HUDEP-2 (cell line): ENCODE results near the gene FAM237B.
"Not testable (repeated sequence)": the region's sequence is repeated elsewhere in the genome, so short reads cannot be mapped to it uniquely, and the experiment has no call there.

ENCODE experiments used
- DNase-seq, 76 experiments: peaks; one replicate each; lab custom pipeline; 2025; ENCODE audit not compliant: unreplicated experiment in 76 of 76; lab: John Stamatoyannopoulos, UW

Gene FAM237B

DNA sequence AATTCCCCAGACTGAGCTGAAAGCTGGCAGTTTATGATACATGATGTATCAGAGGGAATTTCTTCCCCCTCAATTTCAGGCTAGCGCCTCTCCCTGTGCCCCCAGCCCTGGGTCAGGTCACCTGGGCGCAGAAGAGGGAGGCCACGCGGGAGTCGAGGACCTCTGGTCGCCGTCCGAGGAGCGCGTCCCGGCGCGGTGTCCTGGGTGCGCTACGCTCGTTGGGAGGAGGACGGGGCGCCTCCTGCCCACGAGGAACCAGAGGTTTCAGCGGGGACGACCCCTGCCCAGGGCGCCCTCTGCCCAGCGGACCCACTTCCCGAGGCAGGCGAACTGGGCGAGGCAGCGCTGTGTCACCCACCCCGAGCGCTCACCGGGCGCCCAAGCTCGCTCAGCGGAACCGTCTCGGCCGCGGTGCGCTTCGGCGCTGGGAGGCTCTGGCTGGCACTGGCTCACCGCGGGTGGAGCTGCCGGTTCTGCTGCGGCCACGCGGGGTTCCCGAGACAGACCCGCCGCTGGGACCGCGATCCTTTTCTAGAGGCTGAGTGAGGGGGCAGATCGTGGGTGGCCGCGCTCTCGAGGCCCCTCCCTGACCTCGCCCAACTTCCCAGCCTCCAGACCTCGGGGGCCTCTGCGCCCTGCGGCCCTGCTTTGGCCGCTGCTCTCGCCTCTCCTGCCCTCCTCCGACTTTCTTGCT is at the start of gene FAM237B:
Gene FAM237B, minus strand, starts transcription at position 504 of the 694 bp plus-strand sequence. CDS start 1,556 bp downstream, outside the sequence.
- DNase-seq: no peak

DNA sequence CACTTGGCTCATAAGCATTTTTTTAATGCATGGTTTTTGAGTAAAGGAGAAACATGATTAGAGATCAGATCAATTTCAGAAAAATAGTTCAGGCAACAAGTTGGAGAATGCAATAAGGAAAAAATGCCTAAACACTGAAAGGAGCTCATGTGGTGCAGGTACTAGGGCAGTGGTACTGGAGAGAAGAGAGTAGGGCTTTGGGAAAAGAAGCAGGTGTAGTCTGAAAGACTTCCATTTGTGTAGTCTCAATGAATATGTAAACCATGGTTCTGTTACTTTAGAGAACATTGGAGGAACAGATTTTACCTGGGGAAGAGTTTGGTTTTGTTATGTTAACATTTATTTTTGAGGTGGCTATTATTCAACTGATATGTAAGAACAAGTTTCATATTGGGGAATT is 30.9 kb upstream of the FAM237B start:
- no peak for DNase-seq

DNA sequence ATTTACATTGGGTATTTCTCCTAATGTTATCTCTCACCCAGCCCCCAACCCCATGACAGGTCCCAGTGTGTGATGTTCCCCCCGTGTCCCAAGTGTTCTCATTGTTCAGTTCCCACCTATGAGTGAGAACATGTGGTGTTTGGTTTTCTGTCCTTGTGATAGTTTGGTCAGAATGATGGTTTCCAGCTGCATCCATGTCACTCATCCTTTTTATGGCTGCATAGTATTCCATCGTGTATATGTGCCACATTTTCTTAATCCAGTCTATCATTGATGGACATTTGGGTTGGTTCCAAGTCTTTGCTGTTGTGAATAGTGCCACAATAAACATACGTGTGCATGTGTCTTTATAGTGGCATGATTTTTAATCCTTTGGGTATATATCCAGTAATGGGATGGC is 28.9 kb upstream of the FAM237B start:
- DNase-seq: not testable (repeated sequence)

DNA sequence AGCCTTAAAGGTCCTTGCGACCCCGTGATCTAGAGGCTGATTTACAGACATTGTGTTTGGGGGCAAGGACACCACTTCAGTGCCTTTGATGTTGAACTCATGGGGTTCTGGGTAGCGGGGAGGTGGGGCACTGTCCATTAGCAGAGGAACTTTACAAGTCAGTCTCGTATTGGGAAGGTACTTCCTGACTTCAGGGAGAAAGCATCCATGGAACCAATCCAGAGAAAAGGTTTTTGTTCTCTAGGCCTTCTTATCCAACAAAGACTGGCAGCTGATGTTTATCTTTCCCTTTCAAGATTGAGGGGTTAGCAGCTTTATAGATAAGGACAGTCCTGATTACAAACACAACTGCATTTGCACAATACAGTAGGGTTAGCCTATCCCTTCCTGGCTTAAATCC is 28.2 kb upstream of the FAM237B start:
- DNase-seq: no peak

DNA sequence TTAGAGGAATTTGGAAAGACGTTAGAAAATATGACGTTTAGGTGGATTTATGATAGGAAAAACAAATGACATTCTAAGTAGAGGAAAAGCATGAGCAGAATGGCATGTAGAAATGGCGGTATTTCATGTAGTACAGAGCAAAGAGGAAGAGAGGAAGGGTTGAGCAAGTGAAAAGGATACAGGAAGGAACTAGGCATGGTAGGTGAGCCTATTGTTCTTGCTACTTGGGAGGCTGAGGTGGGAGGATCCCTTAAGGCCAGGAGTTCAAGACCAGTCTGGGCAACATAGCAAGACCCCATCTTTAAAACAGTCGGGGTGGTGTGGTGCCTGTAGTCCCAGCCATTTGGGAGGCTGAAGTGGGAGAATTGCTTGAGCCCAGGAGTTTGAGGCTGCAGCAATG is 26.7 kb upstream of the FAM237B start:
- no peak for DNase-seq

DNA sequence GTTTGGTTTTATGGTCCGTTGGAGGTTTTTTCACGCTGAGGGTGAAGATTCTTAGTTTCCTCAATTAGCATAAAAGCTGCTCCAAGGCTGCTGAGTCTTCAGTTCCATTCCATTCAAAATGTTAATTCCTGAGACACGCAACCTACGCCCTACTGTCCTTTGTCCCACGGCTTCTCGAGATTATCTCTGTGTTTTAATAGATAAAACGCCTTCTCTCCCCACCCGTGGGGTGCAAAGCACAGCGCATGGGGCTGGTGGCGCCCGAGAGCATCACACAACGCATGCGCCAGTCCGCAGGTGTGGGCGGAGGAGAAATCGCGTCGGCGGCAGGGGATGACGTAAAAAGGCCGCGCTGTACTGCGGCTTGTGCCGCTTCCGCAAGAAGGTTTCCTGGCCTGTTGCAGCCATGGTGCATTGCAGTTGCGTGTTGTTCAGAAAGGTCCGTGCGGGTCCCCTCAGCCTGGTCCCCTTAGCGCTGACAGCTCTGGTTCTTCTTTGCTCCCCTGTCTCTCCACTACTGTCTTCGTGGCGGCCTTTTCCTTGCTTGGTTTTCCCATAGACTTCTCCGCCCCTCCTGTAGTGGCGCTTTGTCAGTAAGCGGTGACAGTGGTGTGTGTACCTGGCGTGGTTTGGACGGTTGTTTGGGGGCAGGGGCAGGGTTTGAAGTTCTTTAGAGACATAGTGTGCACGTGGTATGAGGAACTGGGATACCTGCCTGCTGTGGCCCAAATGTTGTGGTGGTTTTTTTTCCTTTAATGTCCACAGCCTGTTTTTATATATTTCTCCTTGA is 25.4 kb upstream of the FAM237B start, which contains the start of gene GTPBP10:
Gene GTPBP10, plus strand, starts transcription at position 381 of the 790 bp plus-strand sequence. Its CDS starts 26 bp downstream, at position 407.
- peak; percentile 40 to 93 (median 83) for DNase-seq

DNA sequence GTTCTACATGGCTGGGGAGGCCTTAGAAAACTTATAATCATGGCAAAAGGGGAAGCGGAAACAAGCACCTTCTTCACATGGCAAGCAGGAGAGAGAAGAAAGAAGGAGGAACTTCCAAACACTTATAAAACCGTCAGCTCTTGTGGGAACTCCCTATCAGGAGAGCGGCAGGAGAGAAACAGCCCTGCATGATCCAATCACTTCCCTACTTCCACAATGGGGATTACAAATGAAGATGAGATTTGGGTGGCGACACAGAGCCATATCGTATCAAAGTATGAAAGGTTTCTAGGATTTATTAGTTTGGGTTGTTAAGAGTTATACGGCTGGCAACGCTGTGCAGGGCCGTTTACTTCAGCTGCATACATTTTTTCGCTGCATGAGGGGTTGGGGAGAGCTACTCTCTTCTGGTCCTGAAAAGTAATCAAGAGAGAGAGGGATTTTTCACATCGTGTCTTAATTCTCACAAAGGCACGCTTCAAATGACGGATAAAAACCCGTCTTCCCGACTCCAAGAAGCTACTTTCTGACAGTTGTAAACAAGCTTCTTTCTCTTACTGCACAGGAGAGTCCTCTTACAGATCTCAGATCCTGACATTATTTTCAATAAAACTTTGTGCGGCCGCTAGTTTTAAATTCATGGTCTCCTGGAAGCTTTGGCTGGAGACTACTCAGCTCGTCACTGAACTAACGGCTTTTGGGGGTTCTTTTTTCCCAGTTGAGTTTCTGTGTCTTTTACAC is 24.7 kb upstream of the FAM237B start:
- DNase-seq: peak in 1 of 76 experiments; percentile 36

DNA sequence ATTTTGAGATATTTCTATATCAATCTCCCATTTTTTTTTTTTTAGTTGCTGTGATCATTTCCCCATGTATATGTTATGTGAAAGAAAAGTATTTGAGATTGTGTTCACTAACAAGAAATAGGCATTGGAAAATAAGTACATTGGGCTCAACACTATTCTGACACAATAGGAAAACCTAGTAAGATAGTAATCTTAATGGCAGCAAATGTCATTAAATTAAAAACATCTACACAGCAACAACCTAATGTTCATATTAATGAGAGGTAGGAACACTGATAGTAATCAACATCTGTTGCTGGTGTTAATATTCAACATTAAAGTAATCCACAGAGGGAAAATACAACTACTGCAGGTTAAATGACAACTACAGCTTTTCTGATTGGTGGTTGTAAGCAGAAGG is 23.9 kb upstream of the FAM237B start:
- DNase-seq: no peak

DNA sequence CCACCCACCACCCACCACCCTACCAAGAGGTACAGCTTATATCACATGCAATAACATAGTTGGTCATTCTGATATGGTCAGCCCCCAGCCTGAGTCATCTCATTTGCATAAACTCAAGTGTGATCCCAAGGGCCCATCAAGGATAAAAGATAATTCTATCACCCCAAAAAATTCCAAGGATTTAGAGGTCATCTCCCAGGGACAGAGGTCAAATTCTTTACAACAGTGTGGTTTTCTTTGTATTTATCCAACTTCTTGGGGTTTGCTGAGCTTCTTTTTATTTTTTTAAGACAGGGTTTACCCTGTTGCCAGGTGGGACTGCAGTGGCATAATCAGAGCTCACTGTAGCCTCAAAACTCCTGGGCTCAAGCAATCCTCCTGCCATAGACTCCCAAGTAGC is 16.0 kb upstream of the FAM237B start:
- no peak for DNase-seq

DNA sequence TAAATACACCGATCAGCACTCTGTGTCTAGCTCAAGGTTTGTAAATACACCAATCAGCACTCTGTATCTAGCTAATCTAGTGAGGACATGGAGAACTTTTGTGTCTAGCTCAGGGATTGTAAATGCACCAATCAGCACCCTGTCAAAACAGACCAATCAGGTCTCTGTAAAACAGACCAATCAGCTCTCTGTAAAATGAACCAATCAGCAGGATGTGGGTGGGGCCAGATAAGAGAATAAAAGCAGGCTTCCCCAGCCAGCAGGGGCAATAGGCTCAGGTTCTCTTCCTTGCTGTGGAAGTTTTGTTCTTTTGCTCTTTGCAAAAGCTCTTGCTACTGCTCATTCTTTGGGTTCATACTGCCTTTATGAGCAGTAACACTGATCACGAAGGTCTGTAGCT is 13.8 kb upstream of the FAM237B start:
- not testable (repeated sequence) for DNase-seq

DNA sequence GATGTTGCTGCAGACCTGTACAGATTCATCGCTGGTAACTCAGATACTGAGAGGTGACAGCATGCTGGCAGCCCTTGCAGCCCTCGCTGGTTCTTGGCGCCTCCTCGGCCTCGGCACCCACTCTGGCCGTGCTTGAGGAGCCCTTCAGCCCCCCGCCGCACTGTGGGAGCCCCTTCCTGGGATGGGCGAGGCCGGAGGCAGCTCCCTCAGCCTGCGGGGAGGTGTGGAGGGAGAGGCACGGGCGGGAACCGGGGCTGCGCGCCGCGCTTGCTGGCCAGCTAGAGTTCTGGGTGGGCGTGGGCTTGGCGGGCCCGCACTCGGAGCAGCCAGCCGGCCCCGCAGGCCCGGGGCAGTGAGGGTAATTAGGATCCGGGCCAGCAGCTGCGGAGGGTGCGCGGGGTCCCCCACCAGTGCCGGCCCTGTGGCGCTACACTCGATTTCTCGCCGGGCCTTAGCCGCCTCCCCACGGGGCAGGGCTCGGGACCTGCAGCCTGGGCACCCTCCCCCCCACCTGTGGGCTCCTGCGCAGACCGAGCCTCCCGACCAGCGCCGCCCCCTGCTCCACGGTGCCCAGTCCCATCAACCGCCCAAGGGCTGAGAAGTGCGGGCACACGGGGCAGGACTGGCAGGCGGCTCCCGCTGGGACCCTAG is 13.2 kb upstream of the FAM237B start:
- DNase-seq: no peak

DNA sequence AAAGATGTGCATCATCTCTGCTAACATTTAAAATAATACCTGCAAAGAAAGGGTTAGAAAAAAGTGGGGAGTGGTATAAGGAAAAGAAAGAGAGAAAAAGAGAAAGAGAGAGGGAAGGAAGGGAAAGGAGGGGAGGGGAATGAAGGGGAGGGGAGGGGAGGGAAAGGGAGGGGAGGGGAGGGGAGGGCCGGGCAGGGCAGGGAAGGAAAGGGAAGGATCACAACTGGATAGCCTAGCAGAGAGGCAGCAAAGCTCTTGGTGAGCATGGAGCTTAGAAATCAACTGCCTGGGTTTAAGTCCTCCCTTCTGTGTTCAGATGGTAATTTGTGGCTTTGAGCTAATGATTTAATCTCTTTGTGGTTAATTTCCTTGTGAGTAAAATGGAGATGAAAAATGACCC is 5.4 kb upstream of the FAM237B start:
- DNase-seq: no peak

DNA sequence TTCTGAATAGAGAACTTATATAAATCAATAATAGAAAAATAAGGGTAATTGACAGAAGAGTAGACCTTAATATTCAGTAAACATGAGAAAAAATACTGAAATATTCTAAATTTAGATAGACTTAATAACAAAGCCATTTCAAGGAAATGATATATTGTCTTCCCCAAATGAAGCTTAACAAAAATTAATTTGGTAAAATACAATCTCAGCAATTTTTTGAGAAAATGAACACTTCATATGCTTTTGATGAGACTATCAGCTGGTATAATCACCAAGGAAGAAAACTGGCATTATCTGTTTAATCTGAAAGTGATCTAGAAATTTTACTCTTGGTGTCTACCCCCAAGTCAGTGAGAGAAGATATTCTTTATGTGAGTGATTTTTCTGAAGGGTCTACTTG is 1.7 kb upstream of the FAM237B start:
- no peak for DNase-seq

DNA sequence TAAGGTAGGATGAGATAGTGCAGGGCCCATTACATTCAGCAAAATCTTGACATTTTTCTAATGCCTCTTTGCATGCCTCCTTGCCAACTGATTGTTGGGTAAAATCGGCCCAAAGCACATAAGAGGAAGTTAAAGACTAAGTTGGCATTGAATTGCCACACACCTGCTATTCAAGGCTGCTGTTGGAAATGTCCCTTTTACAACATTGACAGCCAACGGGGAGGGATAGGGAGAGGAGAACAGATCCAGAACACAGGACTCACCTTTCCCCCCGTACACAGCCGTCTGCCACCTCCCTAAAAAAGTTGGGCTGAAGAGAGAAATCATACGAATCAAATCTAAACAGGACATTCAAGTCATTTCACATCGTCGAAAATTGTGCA is 695 bp downstream of the FAM237B start:
- no peak for DNase-seq

DNA sequence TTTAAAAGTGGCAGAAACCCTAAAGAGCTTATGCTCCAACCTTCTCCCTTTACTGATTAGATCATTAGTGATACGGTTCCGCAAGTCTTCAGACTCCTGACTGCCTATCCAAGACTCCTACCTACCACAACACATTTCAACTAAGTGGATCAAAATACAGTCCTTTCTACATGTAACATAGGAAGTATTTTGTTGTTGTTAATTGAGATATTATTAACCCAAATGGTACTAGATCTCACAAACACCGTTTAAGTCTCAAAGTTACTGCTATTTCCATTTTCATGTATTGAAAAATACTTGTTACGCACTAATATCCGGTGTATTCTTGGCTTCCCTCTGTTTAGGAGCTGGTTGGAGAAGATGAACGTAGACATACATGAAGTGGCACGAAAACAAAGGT is 1.1 kb downstream of the FAM237B start:
- no peak for DNase-seq

DNA sequence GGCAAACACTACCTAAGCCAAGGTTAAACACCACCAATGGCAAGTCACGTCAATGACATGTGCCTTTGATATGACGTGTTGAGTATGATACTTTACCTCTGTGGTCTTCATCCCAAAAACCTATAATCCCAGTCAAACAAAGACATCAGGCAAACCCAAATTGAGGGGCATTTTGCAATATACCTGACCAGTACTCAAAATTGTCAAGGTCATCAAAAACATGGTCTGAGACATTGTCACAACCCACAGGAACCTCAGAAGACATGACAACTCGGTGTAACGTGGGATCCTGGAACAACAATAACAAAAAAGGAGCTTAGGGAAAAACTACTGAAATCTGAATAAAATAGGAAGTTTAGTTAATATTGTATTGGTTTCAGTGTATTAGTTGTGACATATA is 7.2 kb downstream of the FAM237B start:
- no peak for DNase-seq

DNA sequence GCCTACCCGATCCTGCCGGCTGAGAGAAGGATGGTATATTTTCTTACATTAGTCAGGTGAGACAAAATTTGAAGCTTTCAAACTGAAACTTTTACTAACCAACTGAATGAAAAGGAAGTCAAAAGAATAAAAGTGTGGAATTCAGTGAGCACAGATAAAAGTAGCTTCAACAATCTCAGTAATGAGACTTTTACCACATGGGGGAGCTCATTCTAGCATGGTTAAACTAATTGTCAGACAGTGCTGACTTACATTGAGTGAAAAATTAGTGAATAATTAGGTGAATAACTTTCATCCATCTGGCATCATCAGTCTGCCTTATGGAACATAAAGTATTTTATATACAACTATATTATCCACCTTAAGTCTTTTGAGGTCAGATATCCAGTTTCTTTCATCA is 8.4 kb downstream of the FAM237B start:
- peak in 5 of 76 experiments; percentile 2 to 7 (median 4) for DNase-seq

DNA sequence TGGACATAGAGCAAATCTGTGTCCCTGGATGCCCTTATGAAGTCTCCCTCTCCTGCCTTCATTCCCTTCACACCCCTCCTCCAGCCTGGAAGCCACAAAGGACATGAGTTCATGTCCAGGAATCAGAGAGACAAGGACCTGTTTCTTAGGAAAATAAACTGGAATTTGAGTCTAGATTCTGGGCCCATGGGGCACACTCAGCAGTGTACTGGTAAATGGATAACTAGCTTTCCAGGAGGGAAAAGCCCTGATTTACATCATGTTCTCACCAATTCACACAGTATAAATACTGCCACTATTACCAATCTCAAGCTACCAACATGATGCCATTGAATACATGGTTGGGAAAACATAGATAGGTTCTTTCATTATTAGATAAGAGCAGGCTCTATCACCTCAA is 9.9 kb downstream of the FAM237B start:
- no peak for DNase-seq

DNA sequence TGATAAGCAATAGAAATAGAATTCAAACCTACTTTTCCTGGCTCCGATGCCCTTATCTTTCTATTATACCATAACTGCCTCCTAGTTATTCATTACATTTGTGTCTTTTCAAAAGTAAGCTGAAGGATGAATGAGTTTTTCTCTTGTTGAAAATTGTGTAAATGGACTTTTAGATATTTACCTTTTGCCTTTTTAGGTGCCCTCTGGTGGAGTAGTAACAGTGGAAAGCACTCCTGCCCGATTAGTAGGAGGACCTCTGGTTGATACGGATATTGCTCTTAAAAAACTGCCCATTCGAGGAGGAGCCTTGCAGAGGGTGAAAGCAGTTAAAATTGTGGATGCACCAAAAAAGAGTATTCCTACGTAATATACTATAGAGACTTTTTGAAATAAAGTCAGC is 11.2 kb downstream of the FAM237B start:
- DNase-seq: no peak

DNA sequence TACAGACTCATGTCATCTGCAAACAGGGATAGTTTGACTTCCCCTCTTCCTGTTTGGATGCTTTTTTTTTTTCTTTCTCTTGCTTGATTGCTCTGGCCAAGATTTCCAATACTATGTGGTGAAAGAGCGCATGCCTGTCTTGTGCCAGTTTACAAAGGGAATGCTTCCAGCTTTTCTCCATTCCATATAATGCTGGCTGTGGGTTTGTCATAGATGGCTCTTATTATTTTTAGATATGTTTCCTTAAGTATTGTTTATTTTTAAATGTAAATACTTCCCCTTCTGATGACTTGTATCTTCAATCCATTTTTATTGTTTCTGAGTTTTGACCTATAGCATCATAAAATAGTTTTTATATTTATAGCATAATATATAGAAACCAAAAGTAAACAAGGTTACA is 17.9 kb downstream of the FAM237B start:
- DNase-seq: no peak
